GM18867 (cell line): ENCODE data around the gene TSR3.

Experiments
- ATAC-seq: cut with Tn5 transposase; IDR thresholded peaks from one replicate; pipeline ENCODE4 v1.9.1; 2021; ENCODE audit warnings: mild to moderate bottlenecking, moderate library complexity; ENCODE audit not compliant: unreplicated experiment

Gene TSR3

DNA sequence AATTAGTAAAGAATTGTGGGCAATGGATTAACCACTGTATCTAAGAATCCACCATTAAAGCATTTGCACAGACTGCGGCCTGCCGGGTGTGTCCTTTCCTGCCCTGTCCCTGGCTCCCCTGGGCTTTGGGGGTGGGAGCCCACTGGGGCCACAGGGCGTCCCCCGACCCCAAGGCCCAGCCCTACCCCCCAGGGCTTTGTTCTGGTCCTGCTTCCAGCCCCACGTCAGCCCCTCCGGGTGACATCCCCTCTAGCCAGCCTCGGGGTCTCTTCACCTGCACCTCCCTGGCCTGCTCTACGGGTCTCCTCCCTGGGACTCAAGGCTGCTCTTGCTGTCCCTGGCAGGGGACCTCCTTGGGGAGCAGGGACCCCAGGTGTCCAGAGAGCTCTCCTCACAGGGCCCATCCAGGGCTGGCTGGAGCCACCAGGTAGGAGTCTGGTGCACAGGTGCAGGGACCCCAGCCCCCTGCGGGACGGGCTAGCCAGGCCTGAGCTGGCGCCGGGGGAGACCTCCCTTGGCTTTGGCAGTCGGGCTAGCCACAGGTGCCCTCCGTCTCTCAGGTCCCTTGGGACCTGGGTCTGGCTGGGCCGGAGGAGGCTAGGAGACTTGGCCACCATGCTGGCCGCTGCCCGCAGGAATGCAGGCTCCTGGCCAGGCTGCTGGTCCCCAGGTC lies 24.6 kb downstream of the TSR3 start:
- no peak for ATAC-seq

DNA sequence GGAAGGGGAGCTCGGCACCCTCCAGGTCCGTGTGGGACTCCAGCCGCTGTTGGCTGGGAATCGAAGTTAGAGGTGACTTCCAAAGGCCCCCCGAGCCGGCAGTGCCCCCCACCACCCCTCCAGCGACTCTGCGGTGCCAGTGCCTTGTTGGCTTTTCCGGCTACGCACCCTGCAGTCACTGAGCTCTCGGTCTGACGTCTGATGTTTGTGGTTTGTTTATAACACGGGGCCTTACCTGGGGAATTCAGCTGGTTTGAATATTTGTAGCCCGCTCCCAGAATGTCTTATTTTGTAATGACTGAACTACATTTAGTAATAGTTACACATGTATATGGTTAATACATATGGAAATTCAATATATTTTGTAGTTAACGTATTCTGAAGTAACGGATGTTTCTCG lies 25.3 kb downstream of the TSR3 start:
- ATAC-seq, result no peak

DNA sequence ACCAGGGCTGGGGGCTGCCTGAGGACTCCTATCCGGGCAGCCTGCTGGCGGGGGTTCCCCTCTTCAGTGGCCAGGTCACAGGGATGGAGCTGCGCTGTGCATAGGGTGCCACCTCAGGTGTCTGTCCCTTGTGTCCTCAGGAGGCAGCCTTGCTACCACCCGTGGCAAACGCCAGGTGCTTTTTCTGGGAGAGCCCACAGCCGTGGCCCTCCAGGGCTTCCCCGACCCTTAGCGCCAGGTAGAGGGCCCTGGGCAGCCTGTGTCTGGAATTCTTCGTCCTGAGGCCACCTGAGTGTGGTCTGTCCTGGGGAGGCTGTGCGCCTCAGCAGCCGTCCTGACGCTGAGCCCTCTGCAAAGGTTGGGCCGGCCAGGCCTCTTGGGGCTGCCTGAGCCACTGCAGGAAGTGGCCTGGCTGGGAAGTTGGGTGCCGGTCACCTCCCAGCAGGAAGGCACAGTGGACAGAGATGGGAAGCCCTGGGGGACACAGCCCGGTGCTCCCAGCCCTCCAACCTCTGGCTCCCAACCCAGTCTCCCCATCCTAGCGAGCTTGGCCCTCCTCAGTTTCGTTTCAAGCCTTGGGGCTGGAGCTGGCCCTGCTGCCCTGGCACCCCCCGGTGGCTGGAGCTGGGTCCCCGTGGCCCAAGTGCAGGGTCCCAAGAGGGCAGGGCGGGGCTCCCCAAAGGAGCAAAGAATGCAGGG lies 25.9 kb downstream of the TSR3 start:
- no peak for ATAC-seq

DNA sequence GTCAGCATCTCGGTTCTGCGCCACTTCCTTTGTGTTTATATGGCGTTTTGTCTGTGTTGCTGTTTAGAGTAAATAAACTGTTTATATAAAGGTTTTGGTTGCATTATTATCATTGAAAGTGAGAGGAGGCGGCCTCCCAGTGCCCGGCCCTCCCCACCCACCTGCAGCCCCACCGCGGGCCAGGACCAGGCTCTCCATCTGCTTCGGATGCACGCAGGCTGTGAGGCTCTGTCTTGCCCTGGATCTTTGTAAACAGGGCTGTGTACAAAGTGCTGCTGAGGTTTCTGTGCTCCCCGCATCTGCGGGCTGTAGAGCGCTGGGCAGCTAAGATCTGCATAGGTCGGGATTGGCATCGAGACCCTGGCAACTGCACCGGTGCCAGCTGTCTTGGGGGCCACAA lies 26.4 kb downstream of the TSR3 start:
- no peak for ATAC-seq

DNA sequence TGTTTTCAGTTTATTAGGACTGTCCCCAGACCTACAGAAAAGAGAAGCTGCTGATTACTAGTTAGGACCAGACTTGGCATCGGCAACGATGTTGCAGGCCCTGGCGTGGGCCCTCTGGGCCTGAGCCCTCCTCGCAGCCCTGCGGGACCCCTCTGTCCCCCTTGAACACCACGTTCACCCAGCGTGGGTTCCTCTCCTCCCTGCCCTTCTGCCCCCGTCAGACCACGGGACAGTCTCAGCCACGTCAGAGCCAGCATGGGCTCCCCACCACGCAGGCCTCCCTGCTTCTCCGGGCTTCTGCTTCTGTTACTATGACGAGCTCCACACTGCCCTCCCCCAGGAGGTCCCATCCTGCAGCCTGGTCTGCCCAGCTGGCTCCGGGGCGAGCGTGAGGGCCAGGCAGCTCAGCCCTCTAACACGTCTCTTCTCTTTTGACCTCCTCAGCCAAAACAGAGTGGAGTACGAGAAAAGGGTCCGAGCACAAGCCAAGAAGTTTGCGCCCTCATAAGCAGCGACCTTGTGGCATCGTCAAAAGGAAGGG lies 27.3 kb downstream of the TSR3 start:
- ATAC-seq, result no peak

DNA sequence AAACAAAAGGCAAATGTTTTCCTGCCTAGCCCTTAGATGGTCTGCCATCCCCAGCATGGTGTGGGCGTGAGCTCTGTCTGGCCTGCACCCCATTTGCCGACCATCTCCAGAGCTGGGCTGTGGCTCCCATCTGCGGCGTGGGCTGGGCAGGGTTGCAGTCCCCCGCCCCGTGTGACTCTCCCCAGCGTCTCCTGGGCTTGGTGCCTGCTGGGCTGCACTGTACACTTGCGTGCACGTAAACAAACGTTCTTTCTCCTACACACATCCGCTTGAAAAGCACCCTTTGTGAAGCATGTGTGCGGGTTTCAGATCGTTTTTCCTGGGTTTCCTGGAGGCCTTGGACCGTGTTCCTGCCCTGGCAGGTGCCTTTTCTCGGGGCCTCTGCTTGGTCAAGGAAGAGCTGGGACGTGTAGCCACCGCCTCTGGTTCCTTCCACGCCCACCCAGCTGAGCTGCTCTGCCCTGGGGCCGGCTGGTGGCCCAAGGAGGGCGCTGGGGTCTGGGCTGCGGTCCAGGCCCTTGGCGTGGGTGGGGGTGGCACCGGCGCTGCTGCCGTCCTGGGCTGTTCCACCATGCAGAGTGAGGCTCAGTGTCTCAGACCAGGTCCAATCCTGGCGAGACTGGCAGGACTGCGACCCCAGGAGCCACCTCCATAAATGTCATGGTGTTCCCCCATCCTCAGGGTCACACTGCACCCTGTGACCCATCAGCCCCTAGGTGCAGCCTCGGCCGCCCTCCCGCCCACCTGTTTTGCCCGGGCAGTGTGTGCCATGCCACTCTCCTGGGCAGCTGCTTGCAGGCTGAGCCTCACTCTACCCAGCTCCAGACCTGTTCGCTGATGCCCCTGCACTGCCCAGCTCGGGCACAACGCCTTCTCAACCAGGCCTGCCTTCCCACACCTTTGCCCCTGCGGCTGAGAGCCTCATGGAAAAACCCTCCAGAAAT lies 28.1 kb downstream of the TSR3 start:
- ATAC-seq, result no peak

DNA sequence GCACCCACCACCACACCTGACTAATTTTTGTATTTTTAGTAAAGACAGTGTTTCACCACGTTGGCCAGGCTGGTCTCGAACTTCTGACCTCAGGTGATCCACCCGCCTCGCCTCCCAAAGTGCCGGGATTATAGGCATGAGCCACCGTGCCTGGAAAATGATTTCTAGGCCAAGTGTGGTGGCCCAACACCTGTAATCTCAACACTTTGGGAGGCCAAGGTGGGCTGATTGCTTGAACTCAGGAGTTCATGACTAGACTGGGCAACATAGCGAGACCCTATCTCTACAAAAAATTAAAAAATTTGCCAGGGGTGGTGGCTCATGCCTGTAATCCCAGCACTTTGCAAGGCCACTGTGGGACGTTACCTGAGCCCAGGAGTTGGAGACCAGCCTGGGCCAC lies 29.3 kb downstream of the TSR3 start:
- no peak for ATAC-seq

DNA sequence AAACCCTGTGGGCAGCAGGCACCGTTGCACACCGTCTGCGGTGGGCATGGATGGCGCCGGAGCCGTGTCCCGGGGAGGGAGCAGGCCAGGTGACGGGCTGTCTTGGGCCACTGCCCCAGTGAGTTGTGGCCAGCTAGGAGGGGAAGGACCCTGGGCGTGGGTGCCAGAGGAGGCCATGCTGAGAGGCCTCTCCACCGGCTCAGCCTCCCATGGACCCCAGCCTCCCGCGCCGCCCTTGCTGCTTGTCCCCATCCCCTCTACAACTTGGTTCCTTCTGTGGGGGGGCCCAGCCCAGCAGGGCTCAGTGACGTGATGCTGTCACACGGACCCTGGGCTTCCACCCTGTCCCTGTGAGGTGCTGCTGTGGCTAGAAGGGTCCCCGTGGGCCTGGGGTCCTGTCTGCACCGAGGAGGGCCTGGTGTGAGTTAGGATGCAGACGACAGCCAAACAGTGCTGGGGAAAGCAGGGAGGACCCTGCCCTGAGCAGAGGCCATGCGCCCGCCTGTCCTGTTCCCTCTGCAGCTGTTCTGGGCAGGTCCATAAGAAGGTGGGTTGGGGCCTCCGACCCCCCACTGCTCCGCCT lies 30.9 kb downstream of the TSR3 start:
- ATAC-seq, result no peak

DNA sequence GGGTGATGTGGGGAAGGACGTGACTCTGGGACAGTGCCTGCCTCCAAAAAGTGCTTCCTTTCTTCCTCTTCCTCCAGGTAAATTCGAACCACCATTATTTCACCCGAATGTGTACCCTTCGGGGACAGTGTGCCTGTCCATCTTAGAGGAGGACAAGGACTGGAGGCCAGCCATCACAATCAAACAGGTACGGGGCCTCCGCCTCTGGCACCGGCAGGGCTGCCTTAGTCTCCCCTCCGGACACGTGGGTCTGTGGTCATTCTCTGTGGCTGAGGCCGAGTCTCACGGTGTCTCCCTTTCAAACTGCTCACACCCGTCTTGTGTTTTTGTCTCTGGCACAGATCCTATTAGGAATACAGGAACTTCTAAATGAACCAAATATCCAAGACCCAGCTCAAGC lies 31.6 kb downstream of the TSR3 start:
- ATAC-seq, result no peak

DNA sequence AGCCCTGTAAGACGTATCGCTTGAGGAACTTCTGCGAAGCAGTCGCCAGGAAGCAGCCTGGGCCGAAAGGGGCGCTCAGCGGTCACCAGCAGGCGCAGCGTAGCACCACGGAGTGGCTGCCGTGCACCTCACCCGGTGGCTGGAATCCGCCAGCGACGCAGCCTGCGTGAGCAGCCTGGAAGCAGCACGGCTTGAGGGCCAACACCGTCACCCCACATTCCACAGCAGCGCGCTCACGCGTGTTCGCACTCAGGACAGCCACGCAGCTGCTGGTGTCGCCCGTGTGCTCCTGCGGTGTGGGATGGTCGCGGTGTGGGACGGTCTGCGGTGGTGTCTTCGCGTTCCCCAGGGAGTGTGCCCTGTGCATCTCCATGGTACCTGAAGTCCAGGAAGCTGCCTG lies 32.6 kb downstream of the TSR3 start:
- ATAC-seq, result no peak

DNA sequence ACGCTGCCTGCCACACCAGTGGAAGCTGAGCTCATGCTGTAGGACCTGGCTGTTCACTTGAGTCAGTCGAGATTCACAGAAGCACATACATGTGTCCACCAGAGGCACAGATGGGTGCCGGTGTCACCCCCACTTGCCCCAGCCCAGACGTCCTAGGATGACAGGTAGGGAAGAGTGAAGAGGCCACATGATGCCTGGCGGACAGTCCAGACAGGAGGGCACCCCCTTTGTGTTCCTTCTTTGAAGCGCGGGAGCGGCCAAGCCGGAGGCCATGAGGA lies 33.5 kb downstream of the TSR3 start:
- ATAC-seq, result no peak

DNA sequence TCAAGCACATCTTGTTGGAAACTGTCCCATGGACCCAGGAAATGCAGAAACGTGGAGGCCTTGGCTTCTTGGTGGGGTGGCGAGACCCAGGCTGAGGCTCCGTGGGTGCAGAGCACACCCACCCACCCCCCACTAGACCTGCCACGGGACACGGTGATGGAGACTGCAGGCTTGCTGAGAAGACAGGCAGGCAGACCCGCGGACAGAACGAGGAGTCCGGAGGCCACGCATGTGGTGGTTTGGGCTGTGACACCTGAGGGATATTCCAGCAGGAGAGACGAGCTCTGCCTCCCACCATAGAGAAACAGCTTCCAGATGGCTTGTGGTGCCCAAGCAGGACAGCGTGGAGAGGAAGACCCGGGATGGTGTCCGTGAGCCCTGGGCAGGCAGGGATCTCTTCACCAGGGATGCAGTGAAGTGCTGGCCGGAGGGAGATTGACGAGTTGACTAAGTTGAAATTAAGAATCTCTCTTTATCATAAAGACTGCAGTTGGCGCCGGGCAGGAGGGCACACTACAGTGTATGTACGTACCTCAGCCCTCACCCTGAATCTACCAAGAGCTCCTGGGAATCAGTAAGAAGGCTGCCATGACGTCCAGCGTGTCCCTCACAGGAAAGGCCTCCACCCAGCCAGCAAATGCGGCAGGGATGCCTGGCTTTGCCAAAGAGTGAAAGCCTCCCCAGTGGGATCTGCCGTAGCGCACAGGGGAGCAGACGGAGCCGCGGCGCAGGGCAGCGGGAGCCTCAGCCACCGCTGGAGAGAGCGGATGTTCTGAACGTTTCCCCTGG lies 34.0 kb downstream of the TSR3 start:
- ATAC-seq, result no peak

DNA sequence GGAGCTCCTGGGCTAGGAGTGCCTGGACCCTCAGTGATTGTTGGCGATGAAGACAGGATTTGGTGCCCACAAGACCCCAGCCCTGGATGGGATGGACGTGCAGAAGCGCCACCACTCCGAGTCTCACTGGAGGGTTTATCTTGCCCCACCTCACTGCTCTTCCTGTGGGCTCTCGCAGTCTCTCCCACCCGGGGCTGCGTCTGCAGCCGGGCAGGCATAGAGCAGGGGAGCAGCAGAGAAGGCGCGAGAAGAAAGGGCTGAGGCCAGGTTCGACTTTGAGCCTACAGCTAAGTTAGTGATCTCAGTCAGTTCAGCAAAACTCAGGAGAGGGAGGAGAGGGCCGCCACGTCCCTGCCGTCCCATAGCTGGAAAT lies 35.7 kb downstream of the TSR3 start:
- ATAC-seq, result no peak

DNA sequence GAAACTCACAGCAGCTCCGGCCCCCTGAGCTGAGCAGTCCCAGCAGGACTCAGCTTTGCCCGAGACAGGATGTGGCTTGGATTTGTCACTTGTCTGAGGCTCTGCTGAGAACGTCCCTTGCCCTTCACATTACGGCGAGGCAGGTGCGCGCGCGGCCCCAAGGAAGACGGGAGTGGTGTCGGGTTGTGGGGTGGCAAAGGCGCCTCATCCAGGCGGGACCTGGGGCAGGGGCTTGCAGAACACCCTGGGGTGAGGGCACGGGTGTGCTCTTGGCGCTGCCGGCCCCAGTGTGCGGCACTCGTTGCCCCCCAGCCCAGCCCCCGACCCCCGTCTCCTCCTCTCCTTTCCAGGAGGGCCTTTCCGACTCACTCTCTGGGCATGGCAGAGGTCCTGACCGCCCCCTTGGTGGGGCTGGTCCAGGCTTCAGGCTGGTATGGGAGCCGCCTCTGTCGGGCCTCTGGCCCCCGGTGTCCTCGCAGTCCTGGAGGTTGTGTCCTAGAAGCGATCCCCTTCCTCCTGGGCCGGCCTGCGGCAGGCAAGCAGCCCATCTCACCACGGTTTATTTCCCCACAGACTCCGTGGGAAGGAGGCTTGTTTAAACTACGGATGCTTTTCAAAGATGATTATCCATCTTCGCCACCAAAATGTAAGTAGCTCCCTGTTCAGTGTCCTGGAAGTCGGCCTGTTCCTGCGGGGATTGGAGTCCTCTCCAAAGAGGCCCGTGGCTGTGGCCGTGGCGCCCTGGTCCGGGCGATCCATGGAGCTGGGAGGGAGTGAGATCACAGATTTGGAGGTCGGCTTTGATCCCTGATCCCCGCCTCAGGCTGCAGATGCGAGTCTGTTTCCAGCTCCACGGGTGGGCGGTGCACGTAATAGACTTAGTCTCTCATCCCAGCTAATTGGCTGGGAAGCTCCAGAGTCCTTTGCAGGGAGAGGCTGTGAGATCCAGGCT lies 36.3 kb downstream of the TSR3 start:
- ATAC-seq, result no peak

DNA sequence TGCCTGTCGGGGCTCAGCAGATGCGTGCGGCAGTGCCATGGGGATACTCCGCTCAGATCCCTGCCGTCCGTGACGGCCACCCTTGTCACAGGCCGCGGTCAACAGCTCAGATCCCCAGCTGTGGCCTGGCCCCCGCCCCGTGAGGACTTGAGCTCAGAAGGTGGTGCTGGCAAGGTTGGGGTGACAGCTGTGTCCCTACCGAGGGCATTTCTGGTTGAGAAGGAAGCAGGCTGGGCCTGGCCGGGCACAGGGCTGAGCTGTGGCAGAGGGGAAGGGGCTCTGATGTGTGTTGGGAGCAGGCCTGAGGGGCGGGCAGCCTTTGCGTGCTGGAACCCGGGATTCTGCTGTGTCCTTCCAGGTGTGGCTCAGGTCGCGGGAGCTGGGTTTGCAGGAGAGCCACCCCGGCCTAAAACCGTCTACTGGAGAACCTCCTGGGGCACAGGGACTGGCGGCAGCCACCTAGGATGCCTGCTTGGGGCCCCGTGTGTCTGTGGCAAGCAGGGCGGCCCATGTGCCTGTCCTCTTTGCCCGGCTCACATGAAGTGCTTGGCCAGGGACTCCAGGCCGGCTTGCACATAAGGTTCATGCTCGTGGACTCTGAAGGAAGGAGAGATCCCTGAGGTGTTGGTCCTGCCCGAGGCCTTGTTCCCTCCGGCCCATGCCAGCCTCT lies 37.1 kb downstream of the TSR3 start:
- ATAC-seq, result no peak

DNA sequence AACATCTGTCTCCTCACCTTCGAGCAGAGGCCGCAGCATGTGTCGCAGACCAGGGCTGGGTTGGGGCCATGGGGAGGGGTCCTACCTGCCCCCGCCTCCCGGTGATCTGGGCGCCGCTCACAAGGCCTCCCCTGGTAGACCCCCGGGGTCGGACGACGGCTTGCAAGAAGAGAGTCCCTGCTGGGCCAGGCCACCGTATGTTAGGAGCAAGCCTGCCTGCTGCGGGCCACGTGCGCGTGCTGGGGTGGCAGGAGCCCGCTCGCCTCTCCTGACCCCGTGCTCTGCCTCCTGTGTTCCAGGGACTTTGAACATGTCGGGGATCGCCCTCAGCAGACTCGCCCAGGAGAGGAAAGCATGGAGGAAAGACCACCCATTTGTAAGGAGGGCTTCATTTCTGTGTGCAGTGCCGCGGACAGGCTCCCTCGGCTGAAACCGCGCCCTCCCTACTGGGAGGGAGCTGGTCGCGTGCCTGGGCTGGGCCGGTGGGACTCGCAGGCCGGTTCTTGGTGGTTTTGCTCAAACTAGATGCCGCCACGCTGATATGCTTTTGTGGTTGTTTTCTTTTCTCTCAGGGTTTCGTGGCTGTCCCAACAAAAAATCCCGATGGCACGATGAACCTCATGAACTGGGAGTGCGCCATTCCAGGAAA lies 37.8 kb downstream of the TSR3 start:
- no peak for ATAC-seq

DNA sequence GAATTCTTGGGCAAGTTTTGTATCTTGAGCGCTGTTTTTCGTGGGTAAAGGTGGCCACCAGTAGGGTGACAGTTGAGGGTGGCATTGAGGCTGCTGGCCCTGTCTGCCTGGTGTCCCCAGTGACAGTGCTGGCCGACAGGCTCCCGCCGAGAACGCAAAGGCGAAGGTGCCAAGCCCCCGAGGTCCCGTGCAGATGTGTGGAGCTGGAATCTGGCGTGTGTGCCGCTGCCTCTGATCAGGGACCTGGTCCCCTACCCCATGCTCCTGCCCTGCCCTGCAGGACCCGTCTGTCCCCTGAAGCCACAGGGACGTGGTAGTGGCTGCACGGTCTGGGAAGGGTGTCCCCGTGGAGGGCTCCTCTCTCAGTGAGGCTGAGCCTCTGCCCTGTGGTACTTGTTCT lies 38.8 kb downstream of the TSR3 start:
- no peak for ATAC-seq

DNA sequence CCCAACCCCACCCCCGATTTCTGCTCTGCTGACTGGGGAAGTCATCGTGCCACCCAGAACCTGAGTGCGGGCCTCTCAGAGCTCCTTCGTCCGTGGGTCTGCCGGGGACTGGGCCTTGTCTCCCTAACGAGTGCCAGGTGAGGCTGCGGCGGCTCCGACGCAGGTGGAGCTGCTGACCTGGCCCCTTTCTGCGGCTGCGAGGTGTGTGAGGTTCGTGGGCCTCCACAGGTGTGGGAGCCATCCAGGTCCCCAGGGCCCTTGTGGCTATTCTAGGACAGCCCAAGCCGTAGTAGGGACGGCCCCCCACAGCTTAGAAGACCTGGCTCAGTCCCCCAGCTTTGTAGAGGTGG lies 39.2 kb downstream of the TSR3 start:
- no peak for ATAC-seq
